GM21515 (cell line): ENCODE results near the gene UBASH3B.
"Not testable (repeated sequence)": the region's sequence is repeated elsewhere in the genome, so short reads cannot be mapped to it uniquely, and the experiment has no call there.

Experiments
- ATAC-seq: cut with Tn5 transposase; IDR thresholded peaks from one replicate; pipeline ENCODE4 v1.9.1; 2021; ENCODE audit not compliant: unreplicated experiment

The UBASH3B gene, protein sequence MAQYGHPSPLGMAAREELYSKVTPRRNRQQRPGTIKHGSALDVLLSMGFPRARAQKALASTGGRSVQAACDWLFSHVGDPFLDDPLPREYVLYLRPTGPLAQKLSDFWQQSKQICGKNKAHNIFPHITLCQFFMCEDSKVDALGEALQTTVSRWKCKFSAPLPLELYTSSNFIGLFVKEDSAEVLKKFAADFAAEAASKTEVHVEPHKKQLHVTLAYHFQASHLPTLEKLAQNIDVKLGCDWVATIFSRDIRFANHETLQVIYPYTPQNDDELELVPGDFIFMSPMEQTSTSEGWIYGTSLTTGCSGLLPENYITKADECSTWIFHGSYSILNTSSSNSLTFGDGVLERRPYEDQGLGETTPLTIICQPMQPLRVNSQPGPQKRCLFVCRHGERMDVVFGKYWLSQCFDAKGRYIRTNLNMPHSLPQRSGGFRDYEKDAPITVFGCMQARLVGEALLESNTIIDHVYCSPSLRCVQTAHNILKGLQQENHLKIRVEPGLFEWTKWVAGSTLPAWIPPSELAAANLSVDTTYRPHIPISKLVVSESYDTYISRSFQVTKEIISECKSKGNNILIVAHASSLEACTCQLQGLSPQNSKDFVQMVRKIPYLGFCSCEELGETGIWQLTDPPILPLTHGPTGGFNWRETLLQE

DNA sequence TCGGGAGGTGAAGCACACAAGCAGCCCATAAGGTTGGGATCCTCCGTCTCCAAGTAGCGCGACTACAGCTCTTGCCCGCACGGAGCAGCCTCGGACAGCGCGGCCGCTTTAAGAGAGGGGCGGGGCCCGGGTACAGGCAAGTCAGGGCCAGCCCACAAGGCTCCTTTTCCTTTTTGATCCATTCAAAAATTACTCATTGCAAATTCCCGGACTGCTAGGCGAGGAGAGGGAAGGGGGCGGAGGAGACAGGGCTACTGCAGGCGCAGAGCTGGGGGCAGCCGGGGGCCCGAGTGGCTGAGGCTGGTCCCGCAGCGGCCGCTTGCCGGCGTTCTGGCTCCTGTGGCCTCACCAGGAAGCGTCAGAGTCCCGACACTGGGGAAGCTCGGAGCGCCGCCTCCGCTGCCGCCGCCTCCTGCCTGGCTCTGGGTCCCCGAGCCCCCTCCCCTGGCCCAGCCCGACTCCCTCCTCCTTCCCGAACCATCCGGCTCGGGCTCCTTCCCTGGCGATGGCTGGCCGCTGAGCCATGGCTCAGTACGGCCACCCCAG, at the start of gene UBASH3B:
Gene UBASH3B (plus strand): TSS at position 196 of the 546 bp plus-strand sequence. CDS start 328 bp downstream, at position 524.
- peak; percentile 81 for ATAC-seq

DNA sequence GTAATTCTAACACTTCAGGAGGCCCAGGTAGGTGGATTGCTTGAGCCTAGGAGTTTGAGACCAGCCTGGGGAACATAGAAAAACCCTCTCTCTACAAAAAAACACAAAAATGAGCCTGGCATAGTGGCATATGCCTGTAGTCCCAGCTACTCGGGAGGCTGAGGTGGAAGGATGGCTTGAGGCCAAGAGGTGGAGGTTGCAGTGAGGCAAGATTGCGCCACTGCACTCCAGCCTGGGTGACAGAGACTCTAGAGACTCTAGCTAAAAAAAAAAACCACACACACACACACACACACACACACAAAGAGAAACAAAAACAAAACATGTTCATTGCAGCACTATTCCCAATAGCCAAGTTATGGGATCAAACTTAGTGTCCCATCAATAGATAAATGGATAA, 48.4 kb upstream of the UBASH3B start:
- not testable (repeated sequence) for ATAC-seq

DNA sequence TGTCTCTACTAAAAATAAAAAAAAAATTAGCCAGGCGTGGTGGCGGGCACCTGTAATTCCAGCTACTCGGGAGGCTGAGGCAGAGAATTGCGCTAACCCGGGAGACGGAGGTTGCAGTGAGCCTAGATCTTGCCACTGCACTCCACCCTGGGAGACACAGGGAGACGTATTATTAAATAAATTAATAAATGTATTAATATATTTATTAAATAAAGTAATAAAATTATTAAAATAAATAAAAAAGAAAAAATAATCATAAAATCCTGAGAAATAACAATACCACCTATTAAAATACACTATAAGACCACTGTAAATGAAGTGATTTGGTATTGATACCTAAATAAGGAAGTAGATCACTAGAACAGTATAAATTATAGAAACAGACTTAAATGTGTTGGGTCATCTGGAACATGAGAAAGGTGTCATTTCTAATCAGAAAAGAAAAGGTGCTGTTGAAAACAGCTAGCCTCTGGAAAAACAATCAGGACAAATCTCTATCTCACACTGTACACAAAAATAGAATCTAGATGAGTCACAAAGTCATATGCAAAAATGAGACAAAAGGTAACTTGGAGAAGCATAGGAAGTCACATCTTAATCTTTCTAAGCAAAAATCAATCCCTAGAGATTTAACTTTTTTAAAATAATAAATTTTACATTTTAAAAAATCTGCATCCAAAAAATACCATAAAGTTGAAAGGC, 43.2 kb upstream of the UBASH3B start:
- no peak for ATAC-seq

DNA sequence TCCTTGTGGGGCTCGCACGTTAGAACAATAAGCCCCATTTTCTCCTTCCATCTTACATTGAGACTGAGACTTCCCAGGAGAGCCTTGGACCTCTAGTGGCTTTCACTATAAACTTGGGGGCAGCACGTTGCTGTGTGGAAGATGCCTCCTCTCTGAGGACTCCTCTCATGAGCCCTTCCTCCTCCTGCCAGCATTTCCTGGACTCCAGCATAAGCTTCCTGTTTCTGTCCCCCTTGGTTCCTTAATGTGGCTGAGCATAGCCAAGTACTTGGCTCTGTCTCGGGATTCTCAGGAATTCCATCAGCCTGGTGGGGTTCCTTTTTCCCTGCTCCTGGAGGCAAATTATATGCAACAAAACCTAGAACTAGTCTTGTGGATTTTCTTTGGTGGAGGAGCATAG, 38.8 kb upstream of the UBASH3B start:
- ATAC-seq: no peak

DNA sequence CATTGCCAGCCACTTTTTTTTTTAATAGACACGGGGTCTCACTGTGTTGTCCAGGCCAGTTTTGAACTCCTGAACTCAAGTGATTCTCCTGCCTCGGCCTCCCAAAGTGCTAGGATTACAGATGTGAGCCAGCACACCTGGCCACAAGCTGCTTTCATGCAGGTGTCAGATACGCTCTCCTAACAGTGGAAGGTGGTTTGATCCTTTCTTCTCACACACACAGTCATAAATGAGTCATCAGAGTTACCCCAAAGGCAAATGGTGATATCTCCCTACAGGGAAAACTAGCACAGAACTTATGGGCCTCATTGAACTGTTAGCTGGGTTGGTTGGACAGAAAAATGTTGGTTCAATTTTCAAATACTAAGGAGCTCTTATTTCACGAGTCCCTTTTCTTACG, 38.2 kb upstream of the UBASH3B start:
- ATAC-seq: no peak

DNA sequence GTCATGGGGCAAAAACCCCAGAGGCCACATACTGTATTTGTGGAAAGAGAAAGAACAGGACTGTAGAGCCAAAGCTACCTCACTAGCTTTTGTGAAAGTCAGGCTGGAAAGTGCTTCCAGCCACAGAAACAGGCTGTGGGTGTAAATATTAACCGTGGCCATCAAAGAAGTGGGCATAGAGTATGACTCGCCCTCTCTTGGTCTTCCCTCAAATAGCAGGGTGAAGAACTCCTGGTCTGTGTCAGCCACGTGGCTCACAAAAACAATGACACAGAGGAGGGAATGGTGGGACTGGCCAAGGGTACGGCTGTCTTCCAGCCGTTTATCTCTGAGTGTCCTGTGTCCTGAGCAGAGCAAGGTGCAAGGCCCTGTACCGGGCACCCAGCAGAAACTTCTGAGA, 37.6 kb upstream of the UBASH3B start:
- ATAC-seq: no peak

DNA sequence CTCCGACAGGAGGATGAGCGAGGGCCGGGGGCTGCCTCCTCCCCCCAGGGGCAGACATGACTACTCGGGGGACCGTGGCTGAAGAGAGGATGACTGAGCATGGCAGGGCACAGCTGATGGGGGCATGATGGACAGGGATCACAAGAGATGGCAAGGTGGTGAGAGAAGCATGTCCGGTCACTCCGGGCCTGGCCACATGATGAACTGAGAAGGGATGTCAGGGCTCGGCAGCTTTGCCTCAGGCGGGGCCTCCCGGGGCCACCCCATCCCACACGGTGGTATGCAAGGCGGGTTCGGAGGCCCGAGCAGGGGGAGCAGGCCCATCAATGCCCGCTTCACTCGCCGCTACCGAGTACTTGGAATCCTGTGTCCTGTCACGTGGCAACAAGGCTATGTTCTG, 36.6 kb upstream of the UBASH3B start:
- no peak for ATAC-seq

DNA sequence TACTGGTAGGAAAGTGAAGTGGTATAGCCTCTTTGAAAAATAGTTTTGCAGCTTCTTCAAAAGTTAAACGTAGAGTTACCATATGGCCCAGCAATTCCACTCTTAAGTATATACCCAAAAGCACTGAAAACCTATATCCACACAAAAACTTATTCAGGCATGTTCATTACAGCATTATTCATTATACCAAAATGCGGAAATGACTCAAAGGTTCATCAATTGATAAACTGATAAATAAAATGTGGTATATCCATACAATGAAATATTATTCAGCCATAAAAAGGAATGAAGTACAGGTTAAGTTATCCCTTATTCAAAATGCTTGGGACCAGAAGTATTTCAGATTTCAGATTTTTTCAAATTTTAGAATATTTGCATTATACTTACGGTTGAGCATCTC, 35.8 kb upstream of the UBASH3B start:
- no peak for ATAC-seq

DNA sequence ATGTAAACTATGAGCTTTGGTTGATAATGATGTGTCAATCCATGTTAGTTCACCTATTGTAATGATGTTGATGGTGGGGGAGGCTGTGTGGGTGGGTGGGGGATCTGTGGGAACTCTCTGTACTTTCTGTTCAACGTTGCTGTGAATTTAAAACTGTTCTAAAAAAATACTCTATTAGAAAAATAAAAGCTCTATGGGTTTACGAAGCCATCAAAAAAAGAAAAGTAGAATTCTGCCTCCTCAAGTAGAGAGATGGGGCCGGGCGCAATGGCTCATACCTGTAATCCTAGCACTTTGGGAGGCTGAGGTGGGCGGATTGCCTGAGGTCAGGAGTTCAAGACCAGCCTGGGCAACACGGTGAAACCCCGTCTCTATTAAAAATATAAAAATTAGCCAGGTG, 30.0 kb upstream of the UBASH3B start:
- not testable (repeated sequence) for ATAC-seq

DNA sequence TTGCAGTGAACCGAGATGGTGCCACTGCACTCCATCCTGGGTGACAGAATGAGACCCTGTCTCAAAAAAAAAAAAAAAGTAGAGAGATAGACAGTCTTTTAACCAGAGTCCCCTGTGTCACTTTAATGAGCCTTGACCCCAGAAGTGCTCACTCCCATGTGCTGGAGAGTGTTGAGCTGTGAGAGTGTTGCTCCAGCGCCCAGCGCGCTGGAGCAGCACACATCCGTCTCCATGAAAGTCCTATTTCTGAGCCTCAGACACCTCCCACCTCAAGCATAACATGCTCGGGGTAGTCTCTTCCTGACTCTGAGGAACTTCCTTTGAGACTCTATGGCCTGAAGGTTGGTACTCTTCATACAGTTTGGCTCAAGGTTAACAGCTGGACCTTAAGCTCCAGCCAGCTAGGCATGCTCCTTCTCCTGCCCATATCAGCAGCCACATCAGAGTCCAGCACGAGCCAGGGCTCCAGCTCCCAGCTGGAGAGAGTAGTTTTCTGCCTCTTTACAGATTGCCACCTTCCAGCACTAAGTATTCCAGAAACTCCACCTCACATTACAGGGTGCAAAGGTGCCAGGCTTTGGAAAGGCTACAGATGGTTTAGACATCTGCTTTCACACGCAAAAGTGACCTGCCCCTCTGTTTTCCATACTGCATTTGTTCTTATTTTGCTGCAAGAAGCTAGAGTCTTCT, 29.4 kb upstream of the UBASH3B start:
- no peak for ATAC-seq

DNA sequence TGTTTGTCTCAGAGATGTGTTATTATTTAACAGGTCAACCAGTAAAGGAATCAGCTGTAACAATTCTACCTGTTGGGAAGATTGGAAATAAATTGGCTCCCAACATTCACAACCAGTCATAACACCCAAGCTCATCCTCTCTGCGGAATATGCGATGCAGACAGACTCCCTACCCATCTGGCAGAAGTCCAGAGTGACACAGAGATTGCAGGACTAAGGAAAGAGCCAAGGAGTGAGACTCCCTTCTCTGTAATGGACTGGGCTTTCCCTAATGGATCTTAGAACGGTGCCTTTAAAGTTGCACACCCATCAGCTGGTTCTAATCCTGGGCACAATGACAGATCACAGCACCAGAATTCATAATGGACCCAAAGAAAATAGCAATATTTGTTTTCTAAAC, 27.8 kb upstream of the UBASH3B start:
- ATAC-seq: no peak

DNA sequence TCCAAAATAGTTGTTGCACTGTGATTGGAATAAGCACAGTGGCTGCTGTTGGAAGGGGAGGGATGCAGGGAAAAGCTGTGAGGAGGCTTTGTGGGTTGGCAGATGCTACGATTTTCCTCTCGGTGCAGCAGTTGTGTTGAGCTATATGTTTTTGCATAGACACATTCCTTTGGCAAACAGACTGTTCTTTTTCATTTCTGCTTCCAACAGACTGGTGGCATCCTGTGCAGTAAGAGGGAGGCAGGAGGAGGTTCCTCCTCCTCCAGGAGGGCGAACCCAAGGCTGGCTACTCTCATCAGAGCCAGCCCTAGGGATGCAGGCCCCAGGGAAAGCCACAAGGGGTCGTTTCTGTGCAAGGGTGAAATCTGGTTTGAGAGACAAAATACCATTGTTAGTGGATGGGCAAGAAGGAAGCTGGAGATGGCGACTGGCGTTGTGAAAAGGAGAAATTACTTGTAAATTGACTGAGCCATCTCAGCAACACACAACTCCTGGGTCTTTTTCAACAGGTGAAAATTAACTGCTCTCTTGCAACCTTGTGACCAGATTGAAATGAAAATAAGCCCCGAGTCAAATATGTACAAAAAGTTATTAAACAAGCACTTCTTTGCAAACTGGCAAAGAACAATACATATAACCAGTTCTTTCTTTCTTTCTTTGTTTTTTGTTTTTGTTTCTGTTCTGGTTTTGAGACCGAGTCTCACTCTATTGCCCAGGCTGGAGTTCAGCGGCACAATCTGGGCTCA, 26.5 kb upstream of the UBASH3B start:
- ATAC-seq: peak; percentile 81

DNA sequence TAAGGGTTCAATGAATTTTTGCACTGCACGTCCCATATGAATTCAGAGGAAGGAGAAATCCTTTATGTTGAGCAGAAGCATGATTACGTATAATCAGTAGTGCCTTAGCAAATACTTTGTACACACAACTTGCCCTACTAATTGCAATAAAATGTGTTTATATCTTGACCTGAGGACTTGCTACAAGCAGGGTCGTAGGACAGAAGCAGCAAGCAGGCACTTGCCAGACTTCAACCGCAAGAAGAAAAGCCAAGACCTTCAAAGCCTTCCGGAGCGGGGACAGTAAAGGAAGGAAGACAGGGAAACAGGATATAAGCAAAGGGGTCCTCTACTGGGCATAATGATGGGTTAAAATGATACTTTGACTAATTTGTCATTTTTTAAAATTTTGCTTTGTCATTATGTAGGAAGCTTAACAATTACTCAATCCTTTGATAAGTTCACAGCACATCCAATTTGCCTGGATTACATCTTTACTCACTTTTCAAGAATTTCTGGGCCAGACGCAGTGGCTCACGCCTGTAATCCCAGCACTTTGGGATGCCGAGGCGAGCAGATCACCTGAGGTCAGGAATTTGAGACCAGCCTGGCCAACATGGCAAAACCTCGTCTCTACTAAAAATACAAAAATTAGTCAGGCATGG, 23.2 kb upstream of the UBASH3B start:
- ATAC-seq: no peak

DNA sequence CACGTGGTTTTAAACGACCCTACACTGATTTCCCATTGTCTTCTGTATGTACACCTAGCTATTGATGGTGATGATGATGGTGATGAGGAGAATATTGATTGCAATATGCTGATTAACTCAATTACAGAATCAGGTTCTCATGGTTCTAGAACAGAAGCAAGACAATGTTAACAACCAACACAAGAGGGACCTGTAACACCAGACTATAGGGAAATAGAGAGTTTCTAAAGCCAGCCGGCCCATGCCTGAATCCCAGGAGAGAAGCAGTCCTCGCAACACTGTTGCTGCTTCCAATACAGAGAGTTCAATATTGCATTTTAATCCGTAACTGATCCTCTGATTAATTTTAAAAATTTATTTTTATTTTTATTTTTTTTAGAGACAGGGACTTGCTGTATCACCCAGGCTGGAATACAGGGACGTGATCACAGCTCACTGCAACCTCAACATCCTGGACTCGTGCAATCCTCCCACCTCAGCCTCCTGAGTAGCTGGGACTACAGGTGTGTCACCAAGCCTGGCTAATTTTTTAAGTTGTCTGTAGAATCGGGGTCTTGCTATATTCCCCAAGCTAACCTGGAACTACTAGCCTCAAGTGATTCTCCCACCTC, 22.2 kb upstream of the UBASH3B start:
- no peak for ATAC-seq

DNA sequence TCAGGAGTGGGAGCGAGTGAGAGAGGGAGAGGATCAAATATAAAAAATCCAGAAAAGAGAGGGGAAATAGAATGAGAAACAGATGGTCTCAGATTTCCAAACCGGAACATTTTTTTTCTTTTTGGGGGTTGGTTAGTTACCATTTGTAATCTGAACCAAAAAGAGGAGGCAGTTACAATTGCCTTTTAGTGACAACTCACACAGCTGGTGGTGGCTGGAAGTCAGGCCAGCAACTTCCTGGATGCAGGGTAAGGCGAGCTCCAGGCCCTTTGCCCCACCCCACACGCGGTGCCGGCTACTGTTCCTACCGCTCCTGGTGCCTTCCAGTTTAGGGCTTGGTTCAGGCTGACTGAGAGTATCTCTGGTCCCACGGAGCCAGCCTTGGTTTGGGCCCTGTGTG, 21.0 kb upstream of the UBASH3B start:
- ATAC-seq: no peak

DNA sequence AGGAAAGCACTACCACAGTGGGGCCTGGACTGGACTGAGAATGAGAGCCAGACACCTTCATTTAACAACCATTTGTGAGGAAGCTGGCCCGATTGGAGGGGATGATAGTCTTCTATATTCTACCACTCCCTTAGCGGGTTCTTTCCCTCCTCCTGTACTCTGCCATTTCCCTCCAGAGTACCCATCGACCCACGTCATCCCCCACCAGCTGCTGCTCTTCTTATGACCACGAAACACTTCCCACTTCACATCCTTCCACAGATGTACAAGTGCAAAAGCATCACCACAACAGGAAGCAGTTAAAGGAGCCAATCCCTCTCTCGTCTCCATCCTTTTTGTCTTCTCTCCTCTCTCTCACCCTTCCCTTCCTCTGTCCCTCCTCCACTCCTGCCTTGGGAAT, 18.0 kb upstream of the UBASH3B start:
- ATAC-seq: no peak

DNA sequence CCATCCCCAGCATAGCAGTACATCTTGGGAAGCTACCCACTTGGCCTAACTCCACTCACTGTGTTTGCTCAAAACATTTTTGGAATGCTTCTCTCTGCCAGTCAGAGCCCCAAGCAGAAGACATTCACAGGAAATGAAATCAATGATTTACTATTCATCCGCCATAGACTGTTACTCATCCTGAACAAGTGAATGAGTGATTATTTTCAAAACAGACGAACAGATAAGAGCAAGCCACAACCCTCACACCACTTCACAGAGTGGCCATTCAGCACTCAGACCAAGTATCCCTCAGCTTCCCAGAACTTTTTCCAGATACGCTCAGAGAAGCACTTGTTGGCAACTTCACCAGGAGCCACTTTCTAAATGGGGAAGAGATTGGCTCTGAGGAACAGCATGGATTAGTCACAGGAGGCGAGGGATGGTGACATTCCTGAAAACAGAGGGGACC, 13.0 kb upstream of the UBASH3B start:
- ATAC-seq: no peak

DNA sequence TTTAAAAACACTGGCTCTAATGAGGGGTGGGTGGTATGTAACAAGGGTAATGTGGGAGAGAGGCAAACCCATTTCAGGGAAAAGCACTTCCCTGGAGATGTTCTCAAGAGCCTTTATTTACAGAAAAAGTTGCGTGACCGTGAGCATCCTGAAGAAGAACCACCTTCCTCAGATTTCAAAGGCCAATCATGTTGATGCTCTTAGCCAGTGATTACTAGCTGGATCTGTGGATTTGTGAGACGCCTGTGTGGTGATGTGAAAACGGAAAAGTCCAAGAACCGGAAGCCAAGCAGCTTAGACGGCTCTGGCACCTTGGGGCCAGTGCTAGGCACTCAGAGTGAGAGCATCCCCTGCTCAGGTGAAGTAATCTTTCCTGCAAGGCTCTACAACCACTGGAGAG, 12.6 kb upstream of the UBASH3B start:
- ATAC-seq: no peak

DNA sequence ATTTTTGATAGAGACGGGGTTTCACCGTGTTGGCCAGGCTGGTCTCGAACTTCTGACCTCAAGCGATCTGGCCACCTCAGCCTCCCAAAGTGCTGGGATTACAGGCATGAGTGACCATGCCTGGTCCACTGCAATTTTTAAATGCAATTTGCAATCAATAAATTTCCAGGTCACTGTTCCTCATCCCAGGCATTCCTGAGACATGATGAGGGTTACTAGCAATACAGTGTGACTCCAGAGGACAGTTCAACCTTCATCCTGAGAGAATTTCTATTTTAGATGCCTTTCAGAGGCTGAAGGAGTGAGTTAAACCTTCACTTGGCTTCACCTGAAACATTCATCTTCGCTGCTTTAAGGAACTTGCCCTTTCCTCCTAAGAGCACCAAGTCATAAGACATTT, 9.7 kb upstream of the UBASH3B start:
- no peak for ATAC-seq
